SK-N-SH treated with all-trans-retinoic acid at 6 μM for 48 hours (cell line): ENCODE results near the gene HOXA2.

Source experiments
- CSDC2 ChIP-seq: fragments of 250-450 bp; sonication (Bioruptor Pico); IDR thresholded peaks from 2 replicates; pipeline ENCODE4 v1.5.0; 2020; ENCODE audit warnings: mild to moderate bottlenecking, moderate library complexity
- PPARA ChIP-seq: fragments of 250-450 bp; sonication (Bioruptor Pico); IDR thresholded peaks from 2 replicates; pipeline ENCODE4 v1.5.0; 2020; ENCODE audit warnings: mild to moderate bottlenecking, borderline replicate concordance
- ZFP3 ChIP-seq: fragments of 250-450 bp; sonication (Bioruptor Pico); IDR thresholded peaks from 2 replicates; pipeline ENCODE4 v1.5.0; 2020; ENCODE audit warnings: mild to moderate bottlenecking, moderate library complexity
- ZNF70 ChIP-seq: fragments of 450-650 bp; formaldehyde crosslinking; IDR thresholded peaks from 2 replicates; pipeline ENCODE4 v1.5.0; 2020; ENCODE audit warnings: mild to moderate bottlenecking, moderate library complexity
- TF ChIP-seq, protein P1 (sequence below): fragments of 250-450 bp; sonication (Bioruptor Pico); IDR thresholded peaks from 2 replicates; pipeline ENCODE4 v1.5.1; 2020; ENCODE audit warnings: low read depth, mild to moderate bottlenecking, moderate library complexity

DNA sequence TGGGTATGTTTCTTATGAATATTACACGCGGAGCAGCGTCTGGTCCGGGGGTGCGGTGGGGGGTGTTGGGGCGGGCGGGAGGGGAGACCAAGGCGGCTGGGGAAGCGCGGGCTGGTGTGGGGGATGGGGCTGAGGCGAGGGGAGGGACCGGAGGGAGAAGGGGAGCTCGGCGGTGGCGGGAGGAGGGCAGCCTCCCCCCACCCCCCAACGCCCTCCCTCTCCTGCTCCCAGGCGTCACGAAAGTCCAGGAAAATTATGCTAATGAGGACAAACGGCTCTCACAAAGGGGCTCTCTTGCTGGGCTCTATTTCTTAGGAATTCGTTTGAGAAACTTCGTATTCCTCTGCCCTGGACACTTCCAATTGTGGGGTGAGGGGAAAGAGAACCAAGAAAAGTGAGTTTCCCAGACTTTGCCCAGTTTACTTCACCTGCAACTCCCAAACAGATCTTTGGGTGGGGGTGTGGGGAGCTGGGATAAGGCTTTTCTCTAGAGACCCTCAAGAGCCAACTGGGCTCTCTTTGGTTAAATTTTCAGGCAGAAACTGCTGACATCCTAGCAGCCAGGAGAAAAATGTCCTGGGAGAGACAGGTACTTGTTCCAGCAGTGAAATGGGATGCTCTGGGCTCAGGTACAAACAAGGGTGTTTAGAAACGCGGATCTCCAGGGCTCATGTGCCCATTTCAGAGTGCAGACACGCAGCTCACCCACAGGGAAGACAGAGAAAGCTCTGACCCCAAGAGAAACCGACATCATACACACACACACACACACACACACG is 11.7 kb upstream of the HOXA2 start:
- no peak for TF ChIP-seq ZNF70 (CRISPR knock-in tag)
- TF ChIP-seq CSDC2 = no peak
- TF ChIP-seq ZFP3 (CRISPR knock-in tag) = no peak
- TF ChIP-seq, protein P1, sequence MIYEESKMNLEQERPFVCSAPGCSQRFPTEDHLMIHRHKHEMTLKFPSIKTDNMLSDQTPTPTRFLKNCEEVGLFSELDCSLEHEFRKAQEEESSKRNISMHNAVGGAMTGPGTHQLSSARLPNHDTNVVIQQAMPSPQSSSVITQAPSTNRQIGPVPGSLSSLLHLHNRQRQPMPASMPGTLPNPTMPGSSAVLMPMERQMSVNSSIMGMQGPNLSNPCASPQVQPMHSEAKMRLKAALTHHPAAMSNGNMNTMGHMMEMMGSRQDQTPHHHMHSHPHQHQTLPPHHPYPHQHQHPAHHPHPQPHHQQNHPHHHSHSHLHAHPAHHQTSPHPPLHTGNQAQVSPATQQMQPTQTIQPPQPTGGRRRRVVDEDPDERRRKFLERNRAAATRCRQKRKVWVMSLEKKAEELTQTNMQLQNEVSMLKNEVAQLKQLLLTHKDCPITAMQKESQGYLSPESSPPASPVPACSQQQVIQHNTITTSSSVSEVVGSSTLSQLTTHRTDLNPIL = no peak
- TF ChIP-seq PPARA (CRISPR knock-in tag) = no peak
